ENCODE data around the gene KCNK7. TPM values are rescaled to one million over a fixed set of nuclear protein-coding genes. Genes with fewer than 3 reads are reported as not detected.

KCNK7 gene
- total RNA-seq, 4 donors from 2014 or later, result 0.39 to 18.6 TPM; not detected in 2

DNA sequence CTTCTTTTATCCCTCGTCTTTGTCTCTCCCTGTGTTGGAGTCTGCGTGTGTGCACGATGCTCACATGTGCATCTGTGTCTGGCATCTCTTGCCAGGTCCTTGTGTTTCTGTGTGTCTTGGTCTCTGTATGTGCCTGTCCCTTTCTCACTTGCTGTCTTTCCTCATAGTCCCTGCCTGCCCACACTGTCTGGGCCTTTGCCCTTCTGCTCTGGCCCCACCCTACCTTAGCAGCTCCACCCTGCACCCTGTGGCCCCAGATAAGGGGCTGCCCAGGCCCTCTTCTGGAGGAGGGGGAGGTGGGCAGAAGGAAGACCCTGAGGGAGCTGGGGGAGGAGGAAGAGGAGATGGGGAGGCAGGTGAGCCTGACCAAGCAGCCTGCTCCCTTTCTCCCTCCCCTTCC lies 16.9 kb downstream of the KCNK7 start:
- in situ Hi-C loops (cut with MboI; ENCODE audit: low sequenced_read_pairs in 4 of 4), result no loop called here
- Histone ChIP-seq H3K27me3 (no peaks in the 10 kb centered on the region), H3K4me3 (peak overlapping the region in 2 of 4 donors; percentile 65 to 84), H3K27ac (peak overlapping the region; percentile 100), H3K9me3 (no peaks in the 10 kb centered on the region), H3K4me1 (peaks cover 47 to 55% of the 10 kb centered on the region in 2 donors), H3K36me3 (peaks cover 0 to 37% of the 10 kb centered on the region in 2 donors)
- peak in 1 of 2 donors; percentile 21 for TF ChIP-seq POLR2A (IDR thresholded peaks at IDR 0.05)
- no peak for TF ChIP-seq CTCF (IDR thresholded peaks at IDR 0.05 in 4 of 5, conservative IDR thresholded peaks at IDR 0.05 in 1 of 5)
- DNase-seq (no peak), ATAC-seq (no peak)
- intact Hi-C loops (cut with DNase I; ENCODE audit: low total_unique reads), result loop anchor here (5.0 kb wide), 1 partner anchor 721 kb away; no protein-coding TSS in a partner anchor

- no peak for TF ChIP-seq CTCF (IDR thresholded peaks at IDR 0.05 in 4 of 5, conservative IDR thresholded peaks at IDR 0.05 in 1 of 5)
- TF ChIP-seq POLR2A (IDR thresholded peaks at IDR 0.05), result no peak
- ATAC-seq (no peak), DNase-seq (no peak)
- Histone ChIP-seq H3K4me3 (peak overlapping the region; percentile 65 to 97 (median 80)), H3K27ac (peak overlapping the region; percentile 100), H3K36me3 (peaks cover 0 to 33% of the 10 kb centered on the region in 2 donors), H3K27me3 (no peaks in the 10 kb centered on the region), H3K9me3 (no peaks in the 10 kb centered on the region), H3K4me1 (peaks cover 52 to 61% of the 10 kb centered on the region in 2 donors)
- intact Hi-C loops (cut with DNase I; ENCODE audit: low total_unique reads), result loop anchor here (5.0 kb wide), 1 partner anchor 721 kb away; no protein-coding TSS in a partner anchor
- in situ Hi-C loops (cut with MboI; ENCODE audit: low sequenced_read_pairs in 4 of 4), result no loop called here
Measured at GRCh38 chr11:65578134-65578533, 17.5 kb downstream of the KCNK7 start.

GRCh38 chr11:65577756-65578109 lies 17.9 kb downstream of the KCNK7 start:
- no peak for TF ChIP-seq CTCF (IDR thresholded peaks at IDR 0.05 in 4 of 5, conservative IDR thresholded peaks at IDR 0.05 in 1 of 5)
- peak in 1 of 2 donors; percentile 43 for TF ChIP-seq POLR2A (IDR thresholded peaks at IDR 0.05)
- intact Hi-C loops (cut with DNase I; ENCODE audit: low total_unique reads), result loop anchor here (1.0 to 5.0 kb wide), 2 partner anchors 10 to 720 kb away; no protein-coding TSS in a partner anchor
- DNase-seq, result peak in 1 of 2 donors; percentile 58
- Histone ChIP-seq H3K4me1 (peaks cover 55 to 64% of the 10 kb centered on the region in 2 donors), H3K27me3 (no peaks in the 10 kb centered on the region), H3K27ac (peak overlapping the region; percentile 100), H3K36me3 (peaks cover 0 to 33% of the 10 kb centered on the region in 2 donors), H3K4me3 (peak overlapping the region; percentile 65 to 97 (median 80)), H3K9me3 (no peaks in the 10 kb centered on the region)
- ATAC-seq, result peak; percentile 15 to 19
- in situ Hi-C loops (cut with MboI; ENCODE audit: low sequenced_read_pairs in 4 of 4), result no loop called here

DNA sequence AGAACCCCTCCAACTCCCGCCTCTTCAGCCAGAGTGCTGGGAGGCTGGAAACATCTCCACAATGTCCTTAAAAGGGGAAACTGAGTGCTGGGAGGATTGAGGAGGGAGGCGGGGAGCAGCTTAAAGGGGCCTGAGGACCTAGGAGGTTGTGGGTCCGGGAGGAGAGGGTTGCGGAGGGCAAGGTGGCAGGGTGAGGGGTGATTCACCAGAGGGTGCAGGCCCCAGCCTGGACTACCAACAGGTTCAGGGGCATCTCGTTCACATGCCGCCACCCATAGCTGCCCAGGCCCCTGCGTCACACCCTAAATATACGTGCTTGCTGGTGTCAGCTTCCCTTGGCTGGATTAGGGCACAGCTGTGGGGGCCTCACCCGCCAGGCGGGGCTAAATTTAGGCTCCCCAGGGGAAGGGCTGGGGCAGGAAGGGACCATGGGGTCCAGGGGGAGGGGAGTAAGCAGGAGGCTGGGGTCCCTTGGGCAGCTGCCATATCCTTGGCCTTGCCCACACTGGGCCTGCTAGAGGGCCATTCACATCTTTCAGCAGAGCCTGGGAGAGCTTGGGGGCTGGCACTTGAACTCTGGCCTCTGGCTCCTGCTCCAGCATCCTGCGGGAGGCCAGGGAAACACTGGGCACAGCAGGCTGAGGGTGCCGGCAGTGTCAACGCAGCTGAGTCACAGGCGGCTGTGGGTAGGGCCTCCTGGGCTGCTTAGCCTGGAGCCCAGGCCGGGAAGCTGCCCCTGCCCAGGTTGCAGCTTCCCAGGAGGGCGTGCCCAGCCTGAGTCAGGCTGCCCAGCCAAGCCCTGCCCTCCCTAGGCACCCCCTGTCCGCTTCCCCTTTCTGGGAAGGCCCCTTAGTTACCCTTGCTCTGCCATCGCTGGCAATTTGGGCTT lies 18.5 kb downstream of the KCNK7 start:
- intact Hi-C loops (cut with DNase I; ENCODE audit: low total_unique reads) (loop anchor here (1.0 to 5.0 kb wide), 3 partner anchors 10 to 720 kb away; no protein-coding TSS in a partner anchor), in situ Hi-C loops (cut with MboI; ENCODE audit: low sequenced_read_pairs in 4 of 4) (no loop called here)
- Histone ChIP-seq H3K4me1 (peaks cover 56 to 66% of the 10 kb centered on the region in 2 donors), H3K27me3 (no peaks in the 10 kb centered on the region), H3K27ac (peak overlapping the region; percentile 100), H3K9me3 (no peaks in the 10 kb centered on the region), H3K4me3 (peak overlapping the region; percentile 65 to 97 (median 80)), H3K36me3 (peaks cover 0 to 29% of the 10 kb centered on the region in 2 donors)
- DNase-seq, result peak; percentile 95 to 98
- ATAC-seq, result peak; percentile 49 to 53
- TF ChIP-seq POLR2A (IDR thresholded peaks at IDR 0.05) (peak; percentile 94 to 97), CTCF (IDR thresholded peaks at IDR 0.05 in 4 of 5, conservative IDR thresholded peaks at IDR 0.05 in 1 of 5) (peak in 2 of 5 experiments; percentile 7 to 21)
